Adrenal gland (tissue), 12 donors: ENCODE results near the gene GIMAP8. TPM values are rescaled to one million over a fixed set of nuclear protein-coding genes. Genes with fewer than 3 reads are reported as not detected.
A peak's percentile ranks its signal among the peaks of the same experiment; 100 is the strongest.

Experiments
- DNase-seq, 7 donors: peaks; one replicate each; pipeline ENCODE4 v3.0.0-alpha.2; 2019 to 2020
- H3K27ac ChIP-seq, 5 donors: fragments of 200-600 bp; sonication (generic) in 4 of 5; 1 replicate in 3 of 5; 2 replicates in 2 of 5; pipeline versions ENCODE4 v1.5.1 to v1.8.0; 2016 to 2020; ENCODE audit warnings: mild to moderate bottlenecking in 1 of 5
- H3K27me3 ChIP-seq: fragments of 200-600 bp; 2 replicates; pipeline ENCODE4 v1.8.0; 2021
- H3K36me3 ChIP-seq, 2 donors: fragments of 200-600 bp; replicated peaks in 1 of 2; 1 replicate in 1 of 2; 2 replicates in 1 of 2; pipeline versions ENCODE4 v1.5.1 to v1.8.0; 2018 to 2022
- H3K4me1 ChIP-seq, 2 donors: fragments of 200-600 bp; replicated peaks in 1 of 2; 1 replicate in 1 of 2; 2 replicates in 1 of 2; pipeline versions ENCODE4 v1.5.1 to v1.8.0; 2018 to 2021
- H3K4me3 ChIP-seq, 4 donors: fragments of 200-600 bp; sonication (generic) in 3 of 4; one replicate each; pipeline ENCODE4 v1.5.1; 2016 to 2018
- H3K9me3 ChIP-seq, 3 donors: fragments of 200-600 bp; sonication (generic) in 1 of 3; replicated peaks in 1 of 3; 1 replicate in 2 of 3; 2 replicates in 1 of 3; pipeline versions ENCODE4 v1.5.1 to v1.8.0; 2016 to 2021
- POLR2A ChIP-seq, 2 donors: fragments of 450-650 bp; IDR thresholded peaks; one replicate each; pipeline ENCODE4 v1.6.1; 2017; ENCODE audit warnings: antibody characterized with exemption in 2 of 2, mild to moderate bottlenecking in 2 of 2, moderate library complexity in 1 of 2
- WGBS, 4 donors: extraction: QIAGEN DNeasy Blood & Tissue Kit in 2 of 4; methylation state at CpG; one replicate each; pipeline versions ENCODE4 v1.1.5 to v1.1.7; 2013 to 2017; 5-methylcytosine and 5-hydroxymethylcytosine counted together
- intact Hi-C, 2 donors: fragments of 100-400 bp; cut with DNase I; formaldehyde crosslinking; loops; one replicate each; pipeline versions ENCODE4 v1.14.1 to v1.15.0; 2022 to 2023
- polyA plus RNA-seq, 3 donors: library from polyadenylated mRNA; stranded (reverse); fragments of 200-250 nt in 2 of 3; fragments of 350-450 nt in 1 of 3; fragmentation: Illumina TruSeq in 1 of 3; extraction: RNeasy Lipid Tissue Mini Kit (QIAGEN cat#74804) in 1 of 3; gene quantifications; one replicate each; pipeline ENCODE4 v1.2.3, GENCODE V29; 2013 to 2014
- total RNA-seq, 9 donors: library from RNA; depleted of rRNA in 4 of 9; stranded (reverse); fragments of >200 nt in 4 of 9; fragments of 120-200 nt in 1 of 9; fragmentation: NEBNext Ultra II Directional in 1 of 9; extraction: Animal tissue kit (Norgen Biotek cat#: 25700) in 1 of 9; gene quantifications; one replicate each; pipeline versions ENCODE4 v1.1.0 to v1.2.4, GENCODE V29; 2013 to 2023
- TF ChIP-seq, protein P1 (sequence below), 6 experiments: fragments of 450-650 bp in 4 of 6; fragments of 200-600 bp in 2 of 6; sonication (generic) in 1 of 6; IDR thresholded peaks; 1 replicate in 5 of 6; 2 replicates in 1 of 6; pipeline versions ENCODE4 v1.5.1 to v1.8.0; 2016 to 2021; ENCODE audit warnings: antibody characterized with exemption in 6 of 6, mild to moderate bottlenecking in 2 of 6, moderate library complexity in 1 of 6
- donor health status: healthy with polysubstance abuse.
- donor health status: Bipolar disorder and iron deficiency.
- donor health status: DM: yes; HTN: yes; CAD: no.
- donor health status: DM: no; HTN: no; CAD: no.
- donor health status: DM: no; HTN: no; CAD: no.
- donor health status: DM: yes; HTN: yes; CAD: no.

The GIMAP8 gene
- total and polyA plus RNA-seq, 12 donors = 6.1 to 18.4 (median 9.5) TPM

DNA sequence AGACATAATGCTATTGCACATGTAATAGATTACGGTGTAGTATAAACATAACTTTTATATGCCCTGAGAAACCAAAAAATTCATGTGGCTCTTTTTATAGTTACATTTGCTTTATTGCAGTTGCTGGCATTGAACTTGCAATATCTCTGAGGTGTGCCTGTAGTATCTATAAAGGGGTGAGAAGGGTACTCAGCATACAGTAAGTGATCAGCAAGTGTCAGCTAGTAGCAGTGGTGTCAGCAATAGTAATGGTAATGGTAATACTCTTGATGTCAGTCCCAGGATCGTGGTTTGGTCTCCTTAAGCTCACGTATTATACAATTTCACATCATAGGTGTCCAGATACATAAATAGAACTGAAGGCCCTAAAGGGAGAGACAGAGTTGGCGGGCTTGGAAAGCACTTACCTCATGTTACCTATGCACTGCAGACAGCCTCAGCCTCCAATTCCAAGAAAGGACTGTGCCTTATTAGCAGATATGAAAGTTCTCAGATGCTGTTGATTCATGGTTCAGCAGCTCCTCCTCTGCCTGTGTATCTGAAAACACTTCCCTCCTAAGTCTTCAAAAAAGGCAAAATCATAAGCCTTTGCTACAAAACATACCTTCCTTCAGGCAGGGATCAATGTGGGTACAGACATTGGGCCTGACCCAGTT is 57.6 kb downstream of the GIMAP8 start:
- TF ChIP-seq POLR2A (IDR thresholded peaks at IDR 0.05) = no peak
- TF ChIP-seq, protein P1, sequence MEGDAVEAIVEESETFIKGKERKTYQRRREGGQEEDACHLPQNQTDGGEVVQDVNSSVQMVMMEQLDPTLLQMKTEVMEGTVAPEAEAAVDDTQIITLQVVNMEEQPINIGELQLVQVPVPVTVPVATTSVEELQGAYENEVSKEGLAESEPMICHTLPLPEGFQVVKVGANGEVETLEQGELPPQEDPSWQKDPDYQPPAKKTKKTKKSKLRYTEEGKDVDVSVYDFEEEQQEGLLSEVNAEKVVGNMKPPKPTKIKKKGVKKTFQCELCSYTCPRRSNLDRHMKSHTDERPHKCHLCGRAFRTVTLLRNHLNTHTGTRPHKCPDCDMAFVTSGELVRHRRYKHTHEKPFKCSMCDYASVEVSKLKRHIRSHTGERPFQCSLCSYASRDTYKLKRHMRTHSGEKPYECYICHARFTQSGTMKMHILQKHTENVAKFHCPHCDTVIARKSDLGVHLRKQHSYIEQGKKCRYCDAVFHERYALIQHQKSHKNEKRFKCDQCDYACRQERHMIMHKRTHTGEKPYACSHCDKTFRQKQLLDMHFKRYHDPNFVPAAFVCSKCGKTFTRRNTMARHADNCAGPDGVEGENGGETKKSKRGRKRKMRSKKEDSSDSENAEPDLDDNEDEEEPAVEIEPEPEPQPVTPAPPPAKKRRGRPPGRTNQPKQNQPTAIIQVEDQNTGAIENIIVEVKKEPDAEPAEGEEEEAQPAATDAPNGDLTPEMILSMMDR (IDR thresholded peaks at IDR 0.05) = no peak
- Histone ChIP-seq H3K4me1 (no peaks in the 10 kb centered on the region), H3K4me3 (no peak overlapping the region), H3K36me3 (no peaks in the 10 kb centered on the region), H3K27ac (no peak overlapping the region), H3K9me3 (no peaks in the 10 kb centered on the region), H3K27me3 (no peaks in the 10 kb centered on the region)
- no peak for DNase-seq
- 82 to 89% (median 83%) methylated on average over 4 of the region's 4 CpGs for WGBS, 4 donors
- intact Hi-C loops = no loop called here

DNA sequence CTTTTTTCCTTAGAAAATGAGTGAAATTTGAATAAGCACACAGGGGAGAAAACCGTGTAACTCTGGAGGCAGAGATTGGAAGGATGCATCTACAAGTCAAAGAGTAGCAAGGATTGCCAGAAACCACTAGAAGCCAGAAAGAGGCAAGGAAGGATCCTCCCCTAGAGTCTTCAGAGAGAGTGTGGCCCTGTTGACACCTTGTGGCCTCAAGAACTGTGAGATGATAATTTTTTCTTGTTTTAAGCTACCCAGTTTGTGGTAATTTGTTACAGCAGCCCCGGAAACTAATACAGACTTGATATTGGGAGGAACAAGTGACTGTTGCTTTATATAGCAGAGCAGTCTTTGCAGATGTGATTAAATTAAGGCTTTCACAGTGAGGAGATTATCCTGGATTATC is 60.6 kb downstream of the GIMAP8 start:
- no peaks in the 10 kb centered on the region for H3K4me1 ChIP-seq
- no peak overlapping the region for H3K27ac ChIP-seq
- no peak overlapping the region for H3K4me3 ChIP-seq
- H3K9me3 ChIP-seq = no peaks in the 10 kb centered on the region
- no peaks in the 10 kb centered on the region for H3K27me3 ChIP-seq
- WGBS, 4 donors = 64 to 69% (median 66%) methylated on average over 2 of the region's 2 CpGs
- intact Hi-C loops = no loop called here
- no peak for DNase-seq
- TF ChIP-seq, protein P1 (IDR thresholded peaks at IDR 0.05) = no peak
- no peak for TF ChIP-seq POLR2A (IDR thresholded peaks at IDR 0.05)
- H3K36me3 ChIP-seq = no peaks in the 10 kb centered on the region

DNA sequence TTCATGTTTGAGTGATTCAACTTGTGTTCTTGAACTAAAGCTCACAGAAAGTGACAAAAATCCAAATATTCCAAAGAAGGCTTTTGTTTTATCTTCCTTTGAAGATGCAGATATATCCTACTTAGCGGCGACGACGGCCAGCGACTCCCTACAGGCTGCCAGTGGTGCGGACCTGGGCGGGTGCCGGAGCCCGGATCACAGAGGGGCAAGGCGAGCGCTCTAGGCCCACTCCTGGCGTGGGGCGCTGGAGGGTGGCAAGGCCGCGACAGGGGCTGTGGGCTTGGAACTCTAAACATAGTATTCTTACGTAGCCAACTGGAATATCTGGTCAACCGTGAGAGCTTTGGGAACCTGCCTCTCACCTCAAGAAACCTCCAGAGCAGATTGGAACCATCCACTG is 63.3 kb downstream of the GIMAP8 start:
- no peak overlapping the region for H3K4me3 ChIP-seq
- 91 to 95% (median 92%) methylated on average over 17 of the region's 17 CpGs for WGBS, 4 donors
- H3K27me3 ChIP-seq = no peaks in the 10 kb centered on the region
- no peaks in the 10 kb centered on the region for H3K9me3 ChIP-seq
- H3K27ac ChIP-seq = peak overlapping the region in 1 of 5 donors; percentile 53
- DNase-seq = no peak
- TF ChIP-seq, protein P1 (IDR thresholded peaks at IDR 0.05) = no peak
- no peak for TF ChIP-seq POLR2A (IDR thresholded peaks at IDR 0.05)
- intact Hi-C loops = no loop called here
- H3K4me1 ChIP-seq = no peaks in the 10 kb centered on the region
- no peaks in the 10 kb centered on the region for H3K36me3 ChIP-seq

DNA sequence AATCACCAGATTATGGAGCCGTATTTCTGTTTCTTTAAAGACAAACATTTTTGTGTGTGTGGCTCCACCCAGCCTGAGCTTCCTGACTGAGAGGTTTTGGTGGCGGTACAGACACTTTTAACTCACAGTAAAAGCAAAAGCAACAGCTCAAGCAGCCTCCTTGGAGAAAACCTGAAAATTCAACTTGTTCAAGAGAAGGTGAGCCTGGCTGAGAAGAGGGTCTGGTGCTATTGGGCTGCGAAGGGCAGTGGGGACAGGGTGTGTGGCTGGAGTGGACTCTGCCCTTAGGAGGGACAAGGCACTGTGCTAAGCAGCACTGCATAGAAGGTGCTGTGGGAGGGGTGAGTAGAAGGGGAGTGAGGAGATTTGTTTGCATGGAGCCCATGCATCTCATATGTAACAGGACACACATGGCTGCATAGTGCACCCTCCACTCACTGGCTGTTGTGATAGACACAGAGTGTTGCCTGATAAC is 64.4 kb downstream of the GIMAP8 start, which contains the start of gene GIMAP7:
GIMAP7 (plus strand) TSS at position 125 of the 475 bp plus-strand sequence. CDS start 5,103 bp downstream, outside the sequence.
- Histone ChIP-seq H3K27ac (peak within 1 kb of the TSS in 4 of 5 donors; percentile 14 to 61 (median 52)), H3K9me3 (no peaks in the 10 kb centered on the region), H3K27me3 (no peaks in the 10 kb centered on the region), H3K36me3 (no peaks in the 10 kb centered on the region), H3K4me3 (peak within 1 kb of the TSS in 1 of 4 donors; percentile 55), H3K4me1 (no peaks in the 10 kb centered on the region)
- TF ChIP-seq, protein P1 (IDR thresholded peaks at IDR 0.05) = no peak
- peak in 1 of 2 donors; percentile 33 for TF ChIP-seq POLR2A (IDR thresholded peaks at IDR 0.05)
- intact Hi-C loops = no loop called here
- 43 to 53% (median 49%) methylated on average over 3 of the region's 3 CpGs for WGBS, 4 donors
- peak in 1 of 7 donors; percentile 17 for DNase-seq
